GM12878 (cell line): ENCODE measurements around the gene CES4A. TPM values are rescaled to one million over a fixed set of nuclear protein-coding genes. Genes with fewer than 3 reads are reported as not detected.

Source experiments
- ATAC-seq: fragments of 200-7000 bp; cut with Tn5 transposase; 3 replicates; pipeline ENCODE4 v1.9.1; 2020; ENCODE audit warnings: mild to moderate bottlenecking, moderate library complexity
- BruUV-seq: library from RNA; stranded (reverse); fragments of 400-500 nt; replicated peaks from 2 replicates; lab custom pipeline; 2021; lab: Mats Ljungman, UMichigan
- CTCF ChIA-PET: fragments of 300-600 bp; sonication (Branson Sonifier 250); formaldehyde crosslinking; extraction: SDS; loops from one replicate; lab custom pipeline; 2021; ENCODE audit warnings: inconsistent platforms; lab: Yijun Ruan, JAX
- POLR2A ChIA-PET: fragments of 350-600 bp; formaldehyde crosslinking; extraction: SDS; loops from one replicate; lab custom pipeline; 2021; ENCODE audit warnings: inconsistent platforms; lab: Charles Lee
- RAD21 ChIA-PET: fragments of 300-600 bp; sonication (Branson Sonifier 250); formaldehyde crosslinking; loops from one replicate; lab custom pipeline; 2023; ENCODE audit warnings: antibody characterized with exemption; ENCODE audit not compliant: unreplicated experiment; lab: Charles Lee
- SMC1A ChIA-PET: fragments of 300-600 bp; sonication (Branson Sonifier 250); formaldehyde crosslinking; loops from one replicate; lab custom pipeline; 2023; ENCODE audit not compliant: unreplicated experiment, uncharacterized antibody; lab: Charles Lee
- DNase-seq: peaks from one replicate; pipeline ENCODE4 v3.0.0-alpha.2; 2011; ENCODE audit warnings: low read depth, low spot score
- FAIRE-seq: peaks from 3 replicates; lab custom pipeline; 2011; peaks lifted over from hg19 to GRCh38; lab: Jason Lieb, UNC
- H2AFZ ChIP-seq: 2 replicates; pipeline ENCODE4 v1.6.0; 2011; ENCODE audit warnings: low read depth, low read length, control low read depth; ENCODE audit not compliant: control insufficient read depth
- H3K27ac ChIP-seq: 2 replicates; pipeline ENCODE4 v1.5.1; 2011; ENCODE audit warnings: control low read depth; ENCODE audit not compliant: control insufficient read depth, insufficient read depth
- H3K27me3 ChIP-seq, 2 experiments: replicated peaks in 1 of 2; 2 replicates each; pipeline versions ENCODE4 v1.6.0 to v1.6.1; 2011; ENCODE audit warnings: low read length in 1 of 2; ENCODE audit not compliant: control insufficient read depth in 2 of 2, insufficient read depth in 2 of 2
- H3K36me3 ChIP-seq, 2 experiments: 2 replicates each; pipeline ENCODE4 v1.5.1; 2011; ENCODE audit warnings: low read length in 1 of 2; ENCODE audit not compliant: control insufficient read depth in 2 of 2, insufficient read depth in 2 of 2
- H3K4me1 ChIP-seq: 2 replicates; pipeline ENCODE4 v1.6.1; 2011; ENCODE audit warnings: mild to moderate bottlenecking, low read length, moderate library complexity, mixed read lengths; ENCODE audit not compliant: control insufficient read depth, insufficient read depth
- H3K4me2 ChIP-seq: 2 replicates; pipeline ENCODE4 v1.6.0; 2011; ENCODE audit warnings: control low read depth; ENCODE audit not compliant: control insufficient read depth, insufficient read depth
- H3K4me3 ChIP-seq: fragments of 200-600 bp; sonication (generic); 2 replicates; pipeline ENCODE4 v1.5.1; 2016
- H3K79me2 ChIP-seq: 2 replicates; pipeline ENCODE4 v1.6.0; 2011; ENCODE audit warnings: low read length; ENCODE audit not compliant: control insufficient read depth, insufficient read depth
- H3K9ac ChIP-seq: 2 replicates; pipeline ENCODE4 v1.8.0; 2011; ENCODE audit warnings: low read length, control low read depth, mixed read lengths; ENCODE audit not compliant: control insufficient read depth, insufficient read depth
- H3K9me3 ChIP-seq: replicated peaks from 3 replicates; pipeline ENCODE4 v1.5.1; 2011; ENCODE audit warnings: mild to moderate bottlenecking, low read length; ENCODE audit not compliant: control insufficient read depth, insufficient read depth
- H4K20me1 ChIP-seq: 2 replicates; pipeline ENCODE4 v1.6.0; 2011; ENCODE audit not compliant: control insufficient read depth, insufficient read depth
- BCLAF1 ChIP-seq: fragments of 450-650 bp; IDR thresholded peaks from 2 replicates; pipeline ENCODE4 v1.6.1; 2017; ENCODE audit warnings: antibody characterized with exemption, mild to moderate bottlenecking, moderate library complexity
- CREM ChIP-seq: IDR thresholded peaks from 2 replicates; pipeline ENCODE4 v1.6.1; 2014; ENCODE audit warnings: antibody characterized with exemption, low read depth
- E2F4 ChIP-seq: IDR thresholded peaks from 2 replicates; pipeline ENCODE4 v1.6.1; 2012; ENCODE audit warnings: low read depth, low read length, improper control_type of control experiment
- E4F1 ChIP-seq: fragments of 450-650 bp; IDR thresholded peaks from 2 replicates; pipeline ENCODE4 v1.6.1; 2018; ENCODE audit warnings: borderline replicate concordance, mild to moderate bottlenecking; ENCODE audit not compliant: partially characterized antibody
- ZBED1 ChIP-seq: IDR thresholded peaks from 2 replicates; pipeline ENCODE4 v1.6.1; 2016; ENCODE audit warnings: borderline replicate concordance
- WGBS: methylation state at CpG from one replicate; pipeline ENCODE4 v1.1.6; 2016; ENCODE audit warnings: low lambda C conversion rate; ENCODE audit not compliant: insufficient replicate concordance, insufficient coverage; ENCODE audit errors: missing lambda C conversion rate; 5-methylcytosine and 5-hydroxymethylcytosine counted together
- in situ Hi-C: fragments of 300-500 bp; cut with MboI; formaldehyde crosslinking; loops from 9 replicates; pipeline ENCODE4 v1.14.3; 2018; ENCODE audit warnings: mixed read lengths
- intact Hi-C: fragments of 100-400 bp; cut with micrococcal nuclease; formaldehyde crosslinking; loops from one replicate; pipeline ENCODE4 v1.14.2; 2022; ENCODE audit not compliant: unreplicated experiment
- polyA plus RNA-seq, 11 experiments: library from polyadenylated mRNA; depleted of rRNA in 4 of 11; unstranded in 6 of 11; stranded (reverse) in 5 of 11; fragments of >200 nt; fragmentation: Nextera tagmentation in 4 of 11; fragmentation: Illumina TruSeq in 1 of 11; extraction: Ambion mirVana in 4 of 11; extraction: Trizol in 1 of 11; gene quantifications; 1 replicate in 1 of 11; 2 replicates in 10 of 11; pipeline versions ENCODE4 v1.2.1 to v1.2.3, GENCODE V29; 2011 to 2016; ENCODE audit warnings: inconsistent platforms in 2 of 11, missing spikeins in 2 of 11, low read depth in 1 of 11
- total RNA-seq, 4 experiments: library from RNA; depleted of rRNA in 3 of 4; stranded (reverse); fragments of >200 nt in 3 of 4; fragmentation: Illumina TruSeq in 1 of 4; extraction: Trizol in 1 of 4; gene quantifications; 2 replicates each; pipeline versions ENCODE4 v1.2.1 to v1.2.3, GENCODE V29; 2013 to 2021

The CES4A gene
- total and polyA plus RNA-seq, 10 of the 15 experiments (the other 5 are each of a cell fraction or from before 2014, with no cell fraction given) = 0.05 to 5.0 (median 2.1) TPM

GRCh38 chr16:66996983-66997358 is 8.6 kb downstream of the CES4A start (continued):
- TF ChIP-seq E4F1 (no peak), E2F4 (no peak), ZBED1 (no peak)

- BruUV-seq = no TSS peak
- Histone ChIP-seq H3K4me2 (peak overlapping the region; percentile 88), H2AFZ (peak overlapping the region; percentile 87), H3K9ac (no peak overlapping the region), H3K27ac (no peak overlapping the region), H3K36me3 (no peaks in the 10 kb centered on the region), H3K9me3 (no peaks in the 10 kb centered on the region), H4K20me1 (no peaks in the 10 kb centered on the region), H3K4me3 (peak overlapping the region; percentile 68; the same call in 1 of the 2 replicates), H3K4me1 (no peaks in the 10 kb centered on the region; the same call in 1 of the 2 replicates), H3K79me2 (no peaks in the 10 kb centered on the region), H3K27me3 (peaks cover 0 to 1% of the 10 kb centered on the region in 2 experiments; a peak in 3 of 4 replicates)
- FAIRE-seq (no peak), DNase-seq (no peak), ATAC-seq (peak; percentile 42)
- 0 out of 2 replicates have a peak, but pooled peaks have one; percentile 17 for TF ChIP-seq CREM
- TF ChIP-seq BCLAF1 = no peak
- ChIA-PET POLR2A (no interaction called here), CTCF (no interaction called here), RAD21 (no interaction called here), SMC1A (no interaction called here)
- in situ Hi-C loops = no loop called here
- 13% methylated on average over 62 of the region's 89 CpGs for WGBS
- intact Hi-C loops = no loop called here
These were observed 12.3 kb downstream of the CES4A start for GRCh38 chr16:67000384-67001351.
